SU-DHL-6 (cell line): ENCODE data around the gene RITA1.

Experiments used
- EZH2phosphoT487 ChIP-seq: fragments of 200-600 bp; sonication (generic), shearing (Covaris generic); conservative IDR thresholded peaks from 2 replicates; pipeline ENCODE4 v1.6.1; 2018; ENCODE audit warnings: mild to moderate bottlenecking, antibody characterized with exemption, low read length, moderate library complexity, mixed read lengths
- TF ChIP-seq, protein P1 (sequence below): fragments of 200-600 bp; sonication (generic); IDR thresholded peaks from one replicate; pipeline ENCODE4 v1.5.1; 2017; ENCODE audit warnings: antibody characterized with exemption, mild to moderate bottlenecking, low read length, moderate library complexity; ENCODE audit not compliant: insufficient read depth, poor library complexity, severe bottlenecking

DNA sequence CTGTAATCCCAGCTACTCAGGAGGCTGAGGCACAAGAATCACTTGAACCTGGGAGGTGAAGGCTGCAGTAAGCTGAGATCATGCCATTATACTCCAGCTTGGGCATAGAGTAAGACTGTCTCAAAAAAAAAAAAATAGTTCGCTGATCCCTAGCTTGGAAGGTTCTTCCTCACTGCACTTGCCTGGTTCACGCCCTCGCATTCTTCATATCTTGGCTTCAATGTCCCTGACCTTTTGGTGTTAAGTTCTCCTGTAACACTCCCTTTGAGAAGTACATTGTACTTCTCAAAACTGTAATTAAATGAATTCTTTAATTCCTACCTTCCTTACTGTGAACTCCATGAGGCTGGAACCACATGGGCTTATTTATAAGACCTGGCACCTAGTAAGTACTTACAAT lies 19.3 kb downstream of the RITA1 start:
- TF ChIP-seq, protein P1, sequence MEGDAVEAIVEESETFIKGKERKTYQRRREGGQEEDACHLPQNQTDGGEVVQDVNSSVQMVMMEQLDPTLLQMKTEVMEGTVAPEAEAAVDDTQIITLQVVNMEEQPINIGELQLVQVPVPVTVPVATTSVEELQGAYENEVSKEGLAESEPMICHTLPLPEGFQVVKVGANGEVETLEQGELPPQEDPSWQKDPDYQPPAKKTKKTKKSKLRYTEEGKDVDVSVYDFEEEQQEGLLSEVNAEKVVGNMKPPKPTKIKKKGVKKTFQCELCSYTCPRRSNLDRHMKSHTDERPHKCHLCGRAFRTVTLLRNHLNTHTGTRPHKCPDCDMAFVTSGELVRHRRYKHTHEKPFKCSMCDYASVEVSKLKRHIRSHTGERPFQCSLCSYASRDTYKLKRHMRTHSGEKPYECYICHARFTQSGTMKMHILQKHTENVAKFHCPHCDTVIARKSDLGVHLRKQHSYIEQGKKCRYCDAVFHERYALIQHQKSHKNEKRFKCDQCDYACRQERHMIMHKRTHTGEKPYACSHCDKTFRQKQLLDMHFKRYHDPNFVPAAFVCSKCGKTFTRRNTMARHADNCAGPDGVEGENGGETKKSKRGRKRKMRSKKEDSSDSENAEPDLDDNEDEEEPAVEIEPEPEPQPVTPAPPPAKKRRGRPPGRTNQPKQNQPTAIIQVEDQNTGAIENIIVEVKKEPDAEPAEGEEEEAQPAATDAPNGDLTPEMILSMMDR, result no peak
- no peak for TF ChIP-seq EZH2phosphoT487
